H1 (cell line): ENCODE results near the gene LAPTM4A. TPM values are rescaled to one million over a fixed set of nuclear protein-coding genes. Genes with fewer than 3 reads are reported as not detected.

ENCODE experiments used
- CTCF ChIA-PET: fragments of 300-600 bp; sonication (Branson Sonifier 250); formaldehyde crosslinking; loops from one replicate; lab custom pipeline; 2021; ENCODE audit not compliant: partially characterized antibody; lab: Charles Lee
- POLR2A ChIA-PET: fragments of 300-600 bp; sonication (Branson Sonifier 250); formaldehyde crosslinking; loops from one replicate; lab custom pipeline; 2021; ENCODE audit warnings: inconsistent platforms; ENCODE audit not compliant: partially characterized antibody; lab: Charles Lee
- DNase-seq, 2 experiments: peaks; one replicate each; pipeline versions ENCODE4 v3.0.0 to v3.0.0-alpha.2; 2010 to 2022; ENCODE audit warnings: low spot score in 2 of 2, low read depth in 1 of 2, mixed read lengths in 1 of 2
- FAIRE-seq: peaks from 2 replicates; lab custom pipeline; 2011; peaks lifted over from hg19 to GRCh38; lab: Jason Lieb, UNC
- H2AFZ ChIP-seq: 2 replicates; pipeline ENCODE4 v1.8.1; 2012; ENCODE audit warnings: low read length, inconsistent platforms
- H2AK5ac ChIP-seq: 2 replicates; pipeline ENCODE4 v1.6.1; 2013; ENCODE audit warnings: low read depth, low read length
- H2BK120ac ChIP-seq: replicated peaks from 2 replicates; pipeline ENCODE3; 2013; ENCODE audit warnings: low read depth, low read length, inconsistent platforms
- H2BK12ac ChIP-seq: 2 replicates; pipeline ENCODE4 v1.6.1; 2013; ENCODE audit warnings: low read depth, low read length
- H2BK15ac ChIP-seq: 2 replicates; pipeline ENCODE4 v1.6.1; 2013; ENCODE audit warnings: low read length
- H2BK20ac ChIP-seq: 2 replicates; pipeline ENCODE4 v1.6.1; 2013; ENCODE audit warnings: low read length
- H2BK5ac ChIP-seq: 2 replicates; pipeline ENCODE4 v1.6.1; 2013; ENCODE audit warnings: low read depth, low read length
- H3K14ac ChIP-seq: 2 replicates; pipeline ENCODE4 v1.6.1; 2013; ENCODE audit warnings: inconsistent platforms; ENCODE audit not compliant: insufficient read length
- H3K18ac ChIP-seq: 2 replicates; pipeline ENCODE4 v1.6.1; 2013; ENCODE audit warnings: low read length; ENCODE audit errors: extremely low read depth
- H3K23ac ChIP-seq: 2 replicates; pipeline ENCODE4 v1.6.1; 2013; ENCODE audit warnings: inconsistent platforms; ENCODE audit not compliant: insufficient read length
- H3K23me2 ChIP-seq: 2 replicates; pipeline ENCODE4 v1.6.1; 2013; ENCODE audit warnings: low read depth, low read length
- H3K27ac ChIP-seq: 2 replicates; pipeline ENCODE4 v1.6.1; 2011; ENCODE audit warnings: low read depth, low read length, inconsistent platforms
- H3K27me3 ChIP-seq, 4 experiments: replicated peaks in 1 of 4; 1 replicate in 1 of 4; 2 replicates in 3 of 4; pipeline versions ENCODE4 v1.6.1 to v1.8.1; 2011 to 2013; ENCODE audit warnings: low read length in 3 of 4, mild to moderate bottlenecking in 3 of 4, inconsistent platforms in 2 of 4, mixed read lengths in 2 of 4, moderate library complexity in 1 of 4; ENCODE audit not compliant: control insufficient read depth in 3 of 4, insufficient read depth in 3 of 4; ENCODE audit errors: extremely low read depth in 1 of 4
- H3K36me3 ChIP-seq, 4 experiments: 2 replicates each; pipeline versions ENCODE4 v1.6.1 to v1.8.1; 2011 to 2013; ENCODE audit warnings: mild to moderate bottlenecking in 4 of 4, low read length in 3 of 4, moderate library complexity in 2 of 4, control low read depth in 1 of 4, inconsistent platforms in 1 of 4; ENCODE audit not compliant: insufficient read depth in 4 of 4, control insufficient read depth in 2 of 4
- H3K4ac ChIP-seq: replicated peaks from 2 replicates; pipeline ENCODE3; 2013; ENCODE audit warnings: low read length, low read depth, mixed read lengths, inconsistent platforms; ENCODE audit not compliant: insufficient read length
- H3K4me1 ChIP-seq, 4 experiments: replicated peaks in 1 of 4; 1 replicate in 1 of 4; 2 replicates in 3 of 4; pipeline versions ENCODE4 v1.6.1 to v1.8.1; 2011 to 2013; ENCODE audit warnings: low read length in 3 of 4, inconsistent platforms in 2 of 4, mixed read lengths in 1 of 4; ENCODE audit not compliant: insufficient read depth in 4 of 4, control insufficient read depth in 3 of 4
- H3K4me2 ChIP-seq, 2 experiments: 2 replicates each; pipeline versions ENCODE4 v1.6.1 to v1.8.1; 2011 to 2013; ENCODE audit warnings: low read depth in 2 of 2, low read length in 2 of 2, control low read depth in 1 of 2, inconsistent platforms in 1 of 2, mild to moderate bottlenecking in 1 of 2; ENCODE audit not compliant: insufficient read depth in 1 of 2
- H3K4me3 ChIP-seq, 4 experiments: fragments of 200-600, 300-600 bp in 1 of 4; sonication (generic), shearing (Covaris generic), sonication (Bioruptor Twin) in 1 of 4; 2 replicates each; pipeline versions ENCODE4 v1.5.1 to v1.8.1; 2011 to 2016; ENCODE audit warnings: low read length in 4 of 4, low read depth in 3 of 4, control low read depth in 2 of 4, inconsistent platforms in 2 of 4, mild to moderate bottlenecking in 2 of 4, mixed read lengths in 1 of 4, moderate library complexity in 1 of 4; ENCODE audit not compliant: insufficient read depth in 2 of 4; ENCODE audit errors: extremely low read depth in 1 of 4
- H3K56ac ChIP-seq: replicated peaks from 2 replicates; pipeline ENCODE3; 2013; ENCODE audit warnings: low read depth, mild to moderate bottlenecking, mixed read lengths, low read length, inconsistent platforms; ENCODE audit not compliant: insufficient read length
- H3K79me1 ChIP-seq: 2 replicates; pipeline ENCODE4 v1.6.1; 2013; ENCODE audit warnings: low read depth, low read length, control low read depth
- H3K79me2 ChIP-seq, 2 experiments: 2 replicates each; pipeline versions ENCODE4 v1.6.1 to v1.8.1; 2012 to 2013; ENCODE audit warnings: low read length in 2 of 2, mild to moderate bottlenecking in 2 of 2, inconsistent platforms in 1 of 2; ENCODE audit not compliant: insufficient read depth in 2 of 2, control insufficient read depth in 1 of 2
- H3K9ac ChIP-seq, 4 experiments: replicated peaks in 1 of 4; 1 replicate in 1 of 4; 2 replicates in 3 of 4; pipeline versions ENCODE4 v1.6.1 to v1.8.1; 2011 to 2013; ENCODE audit warnings: low read depth in 3 of 4, low read length in 3 of 4, control low read depth in 2 of 4, mild to moderate bottlenecking in 2 of 4, moderate library complexity in 2 of 4, inconsistent platforms in 1 of 4; ENCODE audit errors: extremely low read depth in 1 of 4
- H3K9me3 ChIP-seq, 2 experiments: 2 replicates each; pipeline versions ENCODE4 v1.6.1 to v1.8.1; 2012 to 2013; ENCODE audit warnings: mild to moderate bottlenecking in 2 of 2, moderate library complexity in 2 of 2, control low read depth in 1 of 2, inconsistent platforms in 1 of 2, low read depth in 1 of 2, low read length in 1 of 2, mixed read lengths in 1 of 2; ENCODE audit not compliant: insufficient read depth in 2 of 2
- H4K20me1 ChIP-seq, 2 experiments: replicated peaks in 1 of 2; 2 replicates each; pipeline versions ENCODE3 to v1.8.1; 2011 to 2013; ENCODE audit warnings: inconsistent platforms in 2 of 2, low read length in 2 of 2, mild to moderate bottlenecking in 1 of 2; ENCODE audit not compliant: insufficient read depth in 2 of 2, control insufficient read depth in 1 of 2
- H4K5ac ChIP-seq: 2 replicates; pipeline ENCODE4 v1.6.1; 2013; ENCODE audit warnings: low read length, low read depth, mixed read lengths, inconsistent platforms; ENCODE audit not compliant: insufficient read length
- H4K8ac ChIP-seq: 2 replicates; pipeline ENCODE4 v1.8.0; 2013; ENCODE audit warnings: mild to moderate bottlenecking, moderate library complexity, low read length, inconsistent platforms; ENCODE audit not compliant: insufficient read depth; ENCODE audit errors: extremely low read depth
- H4K91ac ChIP-seq: replicated peaks from 2 replicates; pipeline ENCODE3; 2013; ENCODE audit warnings: low read length, mixed read lengths, inconsistent platforms; ENCODE audit not compliant: insufficient read length
- CTBP2 ChIP-seq: IDR thresholded peaks from 2 replicates; pipeline ENCODE4 v1.7.0; 2011; ENCODE audit warnings: borderline replicate concordance, mild to moderate bottlenecking, moderate library complexity, mixed read lengths, low read length; ENCODE audit not compliant: insufficient read depth, insufficient read length
- GTF2F1 ChIP-seq: IDR thresholded peaks from 2 replicates; pipeline ENCODE4 v1.6.1; 2012; ENCODE audit warnings: low read depth, low read length, improper control_type of control experiment, borderline replicate concordance
- JUN ChIP-seq: IDR thresholded peaks from 2 replicates; pipeline ENCODE4 v1.6.1; 2011; ENCODE audit warnings: low read depth, mild to moderate bottlenecking, improper control_type of control experiment, low read length
- NRF1 ChIP-seq: IDR thresholded peaks from 2 replicates; pipeline ENCODE4 v1.6.1; 2011; ENCODE audit warnings: mild to moderate bottlenecking, low read depth, low read length, improper control_type of control experiment
- WGBS, 2 experiments: shearing (Covaris generic) in 1 of 2; methylation state at CpG; one replicate each; pipeline versions ENCODE4 v1.1.6 to v1.1.7; 2013 to 2015; ENCODE audit warnings: low lambda C conversion rate in 2 of 2, mixed read lengths in 2 of 2, inconsistent platforms in 1 of 2, low coverage in 1 of 2, missing lambda C conversion rate in 1 of 2; ENCODE audit not compliant: insufficient replicate concordance in 2 of 2, insufficient coverage in 1 of 2, insufficient read length in 1 of 2; ENCODE audit errors: extremely low coverage in 1 of 2, missing lambda C conversion rate in 1 of 2; 5-methylcytosine and 5-hydroxymethylcytosine counted together
- polyA plus RNA-seq, 7 experiments: library from polyadenylated mRNA; depleted of rRNA in 3 of 7; stranded (reverse) in 5 of 7; unstranded in 2 of 7; fragments of >200 nt in 5 of 7; fragments of 200-250 nt in 2 of 7; gene quantifications; 1 replicate in 5 of 7; 2 replicates in 1 of 7; 4 replicates in 1 of 7; pipeline versions ENCODE4 v1.2.1 to v1.2.3, GENCODE V29; 2011 to 2013; ENCODE audit warnings: missing spikeins in 2 of 7, mixed read lengths in 2 of 7
- total RNA-seq: library from RNA; stranded (reverse); fragmentation: NEBNext Ultra II Directional; extraction: Animal tissue kit (Norgen Biotek cat#: 25700); gene quantifications from 2 replicates; pipeline ENCODE4 v1.2.1, GENCODE V29; 2021

Gene LAPTM4A
- total and polyA plus RNA-seq, 2 of the 8 experiments (the other 6 are each of a cell fraction or from before 2014, with no cell fraction given), result 193 to 419 TPM

- Histone ChIP-seq H3K18ac (peak overlapping the region; percentile 42; the same call in 1 of the 2 replicates), H3K14ac (no peak overlapping the region), H3K56ac (no peak overlapping the region), H3K4ac (no peak overlapping the region), H2BK120ac (peak overlapping the region; percentile 16), H3K4me2 (peak overlapping the region; percentile 91 to 94), H2BK15ac (no peak overlapping the region), H3K9ac (peak overlapping the region in 1 of 4 experiments; percentile 57; a peak in 2 of 7 replicates), H4K5ac (peak overlapping the region; percentile 22), H4K20me1 (no peaks in the 10 kb centered on the region), H3K27me3 (peaks cover 0 to 23% (median 14%) of the 10 kb centered on the region in 4 experiments; a peak in 6 of 7 replicates), H3K23me2 (peaks cover 9% of the 10 kb centered on the region; the same call in 1 of the 2 replicates), H3K4me3 (peak overlapping the region; percentile 44 to 67 (median 58)), H3K27ac (no peak overlapping the region), H3K79me1 (no peaks in the 10 kb centered on the region), H2BK20ac (no peak overlapping the region), H3K23ac (no peak overlapping the region), H4K8ac (no peak overlapping the region), H3K36me3 (no peaks in the 10 kb centered on the region), H2BK12ac (no peak overlapping the region), H2AFZ (peak overlapping the region; percentile 73), H2AK5ac (no peak overlapping the region), H3K79me2 (no peaks in the 10 kb centered on the region), H2BK5ac (no peak overlapping the region), H4K91ac (no peak overlapping the region), H3K9me3 (0 out of 4 replicates have a peak, but pooled peaks cover 0 to 2% of the 10 kb centered on the region in 2 experiments), H3K4me1 (peaks cover 0 to 13% (median 7%) of the 10 kb centered on the region in 4 experiments; a peak in 3 of 7 replicates)
- ChIA-PET POLR2A (interaction anchor here (1.0 to 2.2 kb wide), 7 partner anchors 10 to 332 kb away, joined by 3 to 8 read pairs (median 4); partner anchors contain the start of gene WDR35), CTCF (interaction anchor here (0.7 to 9.4 kb wide), 17 partner anchors 10 to 629 kb away, joined by 3 to 125 read pairs (median 19); partner anchors contain the start of genes LAPTM4A and WDR35)
- peak in 1 of 2 experiments; percentile 52 for DNase-seq
- no peak for FAIRE-seq
- TF ChIP-seq JUN, result no peak
- no peak for TF ChIP-seq GTF2F1
- no peak for TF ChIP-seq NRF1
- TF ChIP-seq CTBP2, result no peak
- 26% methylated on average over 15 of the region's 15 CpGs; no CpG with 5 or more reads in 1 of the 2 experiments for WGBS, 2 experiments
Measured at GRCh38 chr2:20013126-20013849, 38.1 kb downstream of the LAPTM4A start.
